HS-5 (cell line): ENCODE results near the gene DLX2.
"Not testable (repeated sequence)": the region's sequence is repeated elsewhere in the genome, so short reads cannot be mapped to it uniquely, and the experiment has no call there.

Experiments used
- DNase-seq: peaks from one replicate; pipeline ENCODE4 v3.0.0-alpha.2; 2012; ENCODE audit warnings: low read depth

Gene DLX2

GRCh38 chr2:172083628-172084394 lies 18.9 kb downstream of the DLX2 start:
- no peak for DNase-seq

GRCh38 chr2:172082944-172083627 lies 19.6 kb downstream of the DLX2 start:
- no peak for DNase-seq

GRCh38 chr2:172082105-172082943 lies 20.4 kb downstream of the DLX2 start:
- no peak for DNase-seq

GRCh38 chr2:172081221-172082022 lies 21.3 kb downstream of the DLX2 start:
- no peak for DNase-seq

GRCh38 chr2:172080641-172081220 lies 22.0 kb downstream of the DLX2 start:
- no peak for DNase-seq

- DNase-seq, result no peak
Measured at GRCh38 chr2:172079838-172080640, 22.7 kb downstream of the DLX2 start.

- no peak for DNase-seq
Measured at GRCh38 chr2:172079416-172079815, 23.3 kb downstream of the DLX2 start.

GRCh38 chr2:172074254-172074653 lies 28.4 kb downstream of the DLX2 start:
- DNase-seq, result no peak

- DNase-seq, result no peak
Measured at GRCh38 chr2:172073518-172073917, 29.2 kb downstream of the DLX2 start.

GRCh38 chr2:172072706-172073105 lies 30.0 kb downstream of the DLX2 start:
- DNase-seq, result no peak

- DNase-seq, result no peak
Measured at GRCh38 chr2:172072303-172072702, 30.4 kb downstream of the DLX2 start.

GRCh38 chr2:172070936-172071335 lies 31.8 kb downstream of the DLX2 start:
- DNase-seq, result no peak

- not testable (repeated sequence) for DNase-seq
Measured at GRCh38 chr2:172067905-172068304, 34.8 kb downstream of the DLX2 start.

GRCh38 chr2:172066394-172066886 lies 36.3 kb downstream of the DLX2 start:
- no peak for DNase-seq

GRCh38 chr2:172065111-172065510 lies 37.6 kb downstream of the DLX2 start:
- DNase-seq, result peak; percentile 11

GRCh38 chr2:172063446-172063845 lies 39.3 kb downstream of the DLX2 start:
- no peak for DNase-seq

GRCh38 chr2:172062402-172063004 lies 40.2 kb downstream of the DLX2 start:
- no peak for DNase-seq

GRCh38 chr2:172060118-172060517 lies 42.6 kb downstream of the DLX2 start:
- not testable (repeated sequence) for DNase-seq

- no peak for DNase-seq
Measured at GRCh38 chr2:172058660-172059059, 44.0 kb downstream of the DLX2 start.

- DNase-seq, result no peak
Measured at GRCh38 chr2:172056293-172056692, 46.4 kb downstream of the DLX2 start.
